C4-2B (cell line): Measurements from ENCODE around the gene EDIL3.
A peak's percentile ranks its signal among the peaks of the same experiment; 100 is the strongest.

Source experiments
- H3K27ac ChIP-seq: fragments of 450-650 bp; 2 replicates; pipeline ENCODE4 v1.5.1; 2017
- CTCF ChIP-seq: fragments of 450-650 bp; conservative IDR thresholded peaks from 2 replicates; pipeline ENCODE4 v1.5.1; 2017; ENCODE audit warnings: mild to moderate bottlenecking
- ZFX ChIP-seq: fragments of 450-650 bp; IDR thresholded peaks from 2 replicates; pipeline ENCODE4 v1.6.1; 2017

The EDIL3 gene

DNA sequence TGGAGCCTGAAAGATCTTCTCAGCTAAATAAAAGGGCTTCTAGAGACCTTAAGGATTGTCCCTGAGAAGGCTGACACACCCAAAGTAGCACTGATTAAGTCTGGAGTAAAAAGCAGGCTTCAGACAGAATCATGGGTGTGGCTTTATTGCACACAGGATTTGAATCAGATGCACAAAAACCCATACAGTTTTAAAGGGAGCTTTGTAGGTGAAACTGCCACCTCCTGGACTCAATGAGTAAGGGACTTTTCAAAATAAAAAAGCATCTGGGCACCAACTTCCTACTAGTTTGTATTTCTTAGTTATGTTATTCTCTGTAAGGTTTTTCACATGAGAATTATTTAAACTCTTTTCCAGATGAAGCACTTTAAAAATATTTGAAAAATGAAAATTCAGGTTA, 129.4 kb downstream of the EDIL3 start:
- H3K27ac ChIP-seq: no peak overlapping the region
- TF ChIP-seq CTCF (peak; percentile 47), ZFX (no peak)

DNA sequence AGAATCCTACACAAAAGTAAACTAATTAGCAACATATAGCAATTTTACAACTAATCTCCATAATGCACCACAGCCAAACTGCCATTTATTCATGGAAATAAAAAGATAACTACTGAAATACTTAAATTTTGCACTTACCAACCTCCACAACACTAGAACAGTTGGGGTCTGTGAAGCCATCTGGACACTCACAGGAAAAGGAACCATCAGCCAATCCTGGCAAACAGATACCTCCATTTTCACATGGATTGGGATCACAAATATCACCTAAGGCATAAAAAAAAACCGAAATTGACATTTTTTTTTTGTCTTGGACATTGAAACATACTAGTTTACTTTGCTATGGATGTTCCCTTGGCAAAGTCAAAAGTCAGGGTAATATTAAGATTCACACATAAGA, 130.7 kb downstream of the EDIL3 start:
- H3K27ac ChIP-seq: no peak overlapping the region
- TF ChIP-seq CTCF: no peak
- TF ChIP-seq ZFX: no peak

DNA sequence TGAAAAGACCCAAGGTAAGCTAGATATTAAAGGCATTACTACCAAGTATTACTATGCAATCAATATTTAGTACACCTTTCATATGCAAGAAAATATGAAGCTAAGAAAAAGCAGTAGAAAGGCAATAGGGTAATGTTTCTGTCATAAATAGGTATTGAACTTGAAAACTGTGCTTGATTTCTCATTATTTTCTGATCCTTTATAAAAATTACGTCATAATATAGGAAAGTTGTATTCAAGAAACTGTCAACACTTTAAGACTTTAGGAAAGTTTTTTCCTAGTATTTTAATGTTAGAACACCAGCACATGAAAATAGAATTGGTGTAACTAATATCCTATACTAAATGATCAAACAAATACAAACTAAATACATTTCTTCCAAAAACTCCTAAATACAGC, 133.2 kb downstream of the EDIL3 start:
- TF ChIP-seq CTCF: no peak
- no peak for TF ChIP-seq ZFX

GRCh38 chr5:84249918-84250630, 134.6 kb downstream of the EDIL3 start:
- no peak for TF ChIP-seq ZFX
- no peak for TF ChIP-seq CTCF
- H3K27ac ChIP-seq: no peak overlapping the region

More for the DNA sequence above, 133.2 kb downstream of the EDIL3 start:
- no peak overlapping the region for H3K27ac ChIP-seq

- TF ChIP-seq ZFX (no peak), CTCF (no peak)
- no peak overlapping the region for H3K27ac ChIP-seq
Measured at GRCh38 chr5:84248013-84248412, 136.7 kb downstream of the EDIL3 start.

DNA sequence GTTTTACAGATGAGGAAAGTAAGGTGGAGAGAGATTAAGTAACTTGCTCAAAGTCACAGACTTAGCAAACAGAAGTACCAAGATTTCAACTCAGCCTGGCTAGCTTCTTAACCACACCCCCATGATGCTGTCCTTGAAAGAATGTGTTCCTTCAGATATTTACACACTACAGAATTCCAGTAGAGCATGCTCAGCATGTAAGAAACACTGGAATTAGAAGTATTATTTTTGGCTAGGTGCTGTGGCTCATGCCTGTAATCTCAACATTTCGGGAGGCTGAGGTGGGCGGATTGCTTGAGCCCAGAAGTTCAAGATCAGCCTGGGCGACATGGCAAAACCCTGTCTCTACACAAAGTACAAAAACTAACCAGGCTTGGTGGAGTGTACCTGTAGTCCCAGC, 142.4 kb downstream of the EDIL3 start:
- TF ChIP-seq CTCF (no peak), ZFX (no peak)
- no peak overlapping the region for H3K27ac ChIP-seq

GRCh38 chr5:84239494-84239893, 145.2 kb downstream of the EDIL3 start:
- TF ChIP-seq ZFX (no peak), CTCF (no peak)
- no peak overlapping the region for H3K27ac ChIP-seq
